Measurements from ENCODE around the gene ZNF644.

- TF ChIP-seq SMC3 (IDR thresholded peaks at IDR 0.05; ENCODE audit: low read depth, low read length) (no peak), FOXJ3 (CRISPR knock-in tag; IDR thresholded peaks at IDR 0.05) (no peak), CTCF (IDR thresholded peaks at IDR 0.05) (no peak), ZBTB33 (IDR thresholded peaks at IDR 0.05; ENCODE audit: borderline replicate concordance, low read depth) (no peak), RAD21 (IDR thresholded peaks at IDR 0.05; ENCODE audit: low read length) (no peak), CHD2 (IDR thresholded peaks at IDR 0.05; ENCODE audit: low read length, partially characterized antibody) (no peak), MXI1 (IDR thresholded peaks at IDR 0.05; ENCODE audit: low read depth, low read length) (no peak)
Measured at GRCh38 chr1:91057784-91058183, 35.9 kb upstream of the ZNF644 start.
